Measurements from ENCODE around the gene LCNL1. TPM values are rescaled to one million over a fixed set of nuclear protein-coding genes. Genes with fewer than 3 reads are reported as not detected.

The LCNL1 gene
- total and polyA plus RNA-seq, 8 donors = 0.19 to 0.25 TPM; not detected in 6

DNA sequence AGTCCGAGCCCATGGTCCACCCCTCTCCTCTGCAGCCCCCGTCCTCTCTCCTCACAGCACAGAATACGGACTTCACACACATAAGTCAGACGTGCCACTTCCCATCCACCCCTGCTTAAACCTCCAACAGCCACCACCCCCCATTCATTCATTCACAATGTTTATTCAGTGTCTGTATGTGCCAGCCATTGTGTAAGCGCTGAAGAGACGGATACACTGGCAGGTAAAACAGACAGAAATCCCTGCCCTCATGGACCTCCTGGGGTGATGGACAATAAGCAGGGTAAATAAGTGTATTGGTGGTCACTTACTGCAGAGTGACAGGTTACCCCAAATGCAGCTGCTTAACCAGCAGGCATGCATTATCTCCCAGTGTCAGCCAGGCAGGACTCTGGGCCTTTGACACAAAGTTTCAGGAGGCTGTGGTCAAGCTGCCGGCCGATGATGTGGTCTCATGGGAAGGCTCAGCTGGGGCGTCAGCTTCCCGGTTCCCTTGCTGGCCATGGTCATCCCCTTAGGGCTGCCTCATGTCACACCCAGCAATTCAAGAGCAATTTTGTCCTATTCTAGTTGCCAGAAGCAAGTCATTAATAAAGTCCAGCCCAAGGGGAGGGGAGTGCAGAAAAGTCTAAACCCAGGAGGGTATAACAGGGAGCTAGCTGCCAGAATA, 7.6 kb downstream of the LCNL1 start:
- intact Hi-C loops (cut with DNase I; ENCODE audit: low total_unique reads) = no loop called here
- H3K27me3 ChIP-seq = peaks cover 3 to 42% (median 10%) of the 10 kb centered on the region in 3 donors
- H3K4me3 ChIP-seq = no peak overlapping the region
- 68 to 79% (median 76%) methylated on average over 8 to 10 of the region's 10 CpGs for WGBS, 5 donors
- DNase-seq = no peak
- peaks cover 0 to 15% (median 11%) of the 10 kb centered on the region in 4 donors for H3K36me3 ChIP-seq
- H3K27ac ChIP-seq = peak overlapping the region in 1 of 5 donors; percentile 92
- peaks cover 29 to 39% (median 36%) of the 10 kb centered on the region in 4 donors for H3K4me1 ChIP-seq
- H3K9me3 ChIP-seq = no peaks in the 10 kb centered on the region
- TF ChIP-seq POLR2AphosphoS5 (IDR thresholded peaks at IDR 0.05) (no peak), EP300 (IDR thresholded peaks at IDR 0.05) (no peak), POLR2A (IDR thresholded peaks at IDR 0.05) (no peak)

- H3K4me3 ChIP-seq = peak within 1 kb of the TSS; percentile 67 to 84 (median 73)
- peaks cover 0 to 15% (median 11%) of the 10 kb centered on the region in 4 donors for H3K36me3 ChIP-seq
- H3K27ac ChIP-seq = peak within 1 kb of the TSS; percentile 92 to 94 (median 94)
- 0 to 2% (median 0%) methylated on average over 29 to 92 of the region's 92 CpGs for WGBS, 5 donors
- TF ChIP-seq POLR2A (IDR thresholded peaks at IDR 0.05) (no peak), POLR2AphosphoS5 (IDR thresholded peaks at IDR 0.05) (peak in 1 of 3 donors; percentile 57), EP300 (IDR thresholded peaks at IDR 0.05) (no peak)
- DNase-seq = peak; percentile 94 to 97
- no peaks in the 10 kb centered on the region for H3K9me3 ChIP-seq
- intact Hi-C loops (cut with DNase I; ENCODE audit: low total_unique reads) = no loop called here
- H3K27me3 ChIP-seq = peaks cover 0 to 42% (median 0%) of the 10 kb centered on the region in 3 donors
- H3K4me1 ChIP-seq = peaks cover 43 to 53% (median 50%) of the 10 kb centered on the region in 4 donors
Observed at GRCh38 chr9:136991993-136992818, 9.4 kb downstream of the LCNL1 start, which contains the start of gene PAXX. PAXX (plus strand) TSS chr9:136992422; CDS start chr9:136992444, 22 bp downstream.

DNA sequence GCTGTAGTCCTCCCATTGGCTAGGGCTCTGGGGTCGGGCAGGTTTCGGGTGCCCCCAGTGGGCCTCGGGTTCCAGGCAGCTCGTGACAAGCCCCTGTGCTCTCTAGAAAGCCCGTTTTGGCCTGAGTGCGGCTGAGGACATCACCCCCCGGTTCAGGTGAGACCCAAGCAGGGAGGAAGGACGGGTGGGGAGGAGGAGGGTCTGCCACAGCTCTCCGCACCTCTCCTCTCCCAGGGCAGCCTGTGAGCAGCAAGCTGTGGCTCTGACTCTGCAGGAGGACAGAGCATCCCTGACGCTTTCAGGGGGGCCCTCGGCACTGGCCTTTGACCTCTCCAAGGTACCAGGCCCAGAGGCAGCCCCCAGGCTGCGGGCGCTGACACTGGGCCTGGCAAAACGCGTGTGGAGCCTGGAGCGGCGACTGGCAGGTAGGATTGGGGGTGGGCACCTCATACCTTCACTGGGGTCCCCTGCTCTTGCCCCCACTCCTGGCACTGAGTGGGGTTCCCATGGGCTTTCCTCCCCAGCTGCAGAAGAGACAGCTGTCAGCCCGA, 10.1 kb downstream of the LCNL1 start:
- peaks cover 44 to 60% (median 55%) of the 10 kb centered on the region in 4 donors for H3K4me1 ChIP-seq
- intact Hi-C loops (cut with DNase I; ENCODE audit: low total_unique reads) = no loop called here
- 14 to 55% (median 37%) methylated on average over 4 to 18 of the region's 18 CpGs for whole genome bisulfite sequencing, 5 donors

GRCh38 chr9:136994180-136994887, 11.5 kb downstream of the LCNL1 start:
- intact Hi-C loops (cut with DNase I; ENCODE audit: low total_unique reads) = no loop called here
- H3K4me3 ChIP-seq = no peak overlapping the region
- no peak for DNase-seq
- H3K9me3 ChIP-seq = no peaks in the 10 kb centered on the region
- H3K27me3 ChIP-seq = peaks cover 0 to 44% (median 0%) of the 10 kb centered on the region in 3 donors
- TF ChIP-seq POLR2A (IDR thresholded peaks at IDR 0.05) (no peak), POLR2AphosphoS5 (IDR thresholded peaks at IDR 0.05) (no peak), CTCF (IDR thresholded peaks at IDR 0.05) (no peak), EP300 (IDR thresholded peaks at IDR 0.05) (no peak)
- H3K27ac ChIP-seq = no peak overlapping the region
- WGBS, 5 donors = 67 to 86% (median 77%) methylated on average over 27 to 54 of the region's 54 CpGs
- H3K4me1 ChIP-seq = peaks cover 44 to 74% (median 57%) of the 10 kb centered on the region in 4 donors
- peaks cover 0 to 15% (median 11%) of the 10 kb centered on the region in 4 donors for H3K36me3 ChIP-seq

More for the DNA sequence above, 10.1 kb downstream of the LCNL1 start:
- peaks cover 0 to 15% (median 11%) of the 10 kb centered on the region in 4 donors for H3K36me3 ChIP-seq
- no peak for TF ChIP-seq EP300 (IDR thresholded peaks at IDR 0.05)
- no peak for TF ChIP-seq CTCF (IDR thresholded peaks at IDR 0.05)
- TF ChIP-seq POLR2A (IDR thresholded peaks at IDR 0.05) = no peak
- no peak for TF ChIP-seq POLR2AphosphoS5 (IDR thresholded peaks at IDR 0.05)
- H3K27ac ChIP-seq = peak overlapping the region; percentile 79 to 94 (median 92)
- H3K9me3 ChIP-seq = no peaks in the 10 kb centered on the region
- H3K4me3 ChIP-seq = peak overlapping the region; percentile 67 to 84 (median 73)
- H3K27me3 ChIP-seq = peaks cover 0 to 40% (median 0%) of the 10 kb centered on the region in 3 donors
- no peak for DNase-seq
